ENCODE results near the gene FNIP1.

FNIP1 gene

GRCh38 chr5:131760793-131761192, 36.0 kb downstream of the FNIP1 start:
- Histone ChIP-seq H3K27me3 (ENCODE audit: control insufficient read depth, insufficient read depth, low read length) (no peaks in the 10 kb centered on the region), H3K27ac (ENCODE audit: low read depth, low read length) (no peak overlapping the region), H3K36me3 (ENCODE audit: control insufficient read depth, insufficient read depth, low read length) (no peaks in the 10 kb centered on the region), H3K4me3 (ENCODE audit: low read length) (no peak overlapping the region), H3K4me1 (ENCODE audit: control insufficient read depth, insufficient read depth, low read length) (peaks cover 16% of the 10 kb centered on the region), H3K9ac (ENCODE audit: low read length) (no peak overlapping the region)

- Histone ChIP-seq H3K9ac (ENCODE audit: low read length) (no peak overlapping the region), H3K4me3 (ENCODE audit: low read length) (no peak overlapping the region), H3K27ac (ENCODE audit: low read depth, low read length) (no peak overlapping the region), H3K27me3 (ENCODE audit: control insufficient read depth, insufficient read depth, low read length) (no peaks in the 10 kb centered on the region), H3K4me1 (ENCODE audit: control insufficient read depth, insufficient read depth, low read length) (peaks cover 14% of the 10 kb centered on the region), H3K36me3 (ENCODE audit: control insufficient read depth, insufficient read depth, low read length) (no peaks in the 10 kb centered on the region)
These were observed 37.1 kb downstream of the FNIP1 start for GRCh38 chr5:131759704-131760103.

- H3K9ac ChIP-seq (ENCODE audit: low read length) = no peak overlapping the region
- H3K4me3 ChIP-seq (ENCODE audit: low read length) = no peak overlapping the region
These were observed 38.3 kb downstream of the FNIP1 start for GRCh38 chr5:131758520-131758900.

DNA sequence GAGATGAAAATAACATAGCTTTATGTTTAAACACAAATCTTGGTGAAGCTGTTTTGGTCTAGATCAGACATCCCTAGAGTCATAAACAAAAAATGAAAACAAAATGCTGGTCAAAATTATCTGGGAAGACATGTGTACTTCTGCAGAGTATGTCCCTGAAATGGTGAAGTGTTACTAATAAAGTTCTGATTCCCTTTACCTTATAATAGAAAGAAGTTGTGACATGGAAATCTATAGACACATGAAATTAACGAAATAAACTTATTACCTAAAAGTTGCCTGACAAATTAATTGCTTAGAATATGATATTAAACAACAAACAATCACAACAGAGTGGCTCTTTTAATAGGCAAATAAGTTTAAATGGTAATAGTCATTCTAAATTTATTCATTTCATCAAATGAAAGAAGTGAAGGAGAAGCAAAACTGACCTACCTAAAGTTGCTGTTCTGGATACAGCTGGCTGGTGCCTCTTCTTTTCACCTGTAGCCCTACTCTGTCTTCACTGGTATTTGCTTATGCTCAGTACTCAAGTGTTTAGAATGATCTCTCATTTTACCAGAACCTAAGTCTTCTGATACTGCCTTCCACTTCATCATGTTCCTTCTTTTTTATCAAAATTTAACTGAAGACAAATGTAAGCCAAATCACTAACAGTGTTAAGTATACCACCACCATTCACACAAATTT, 38.8 kb downstream of the FNIP1 start:
- Histone ChIP-seq H3K36me3 (ENCODE audit: control insufficient read depth, insufficient read depth, low read length) (no peaks in the 10 kb centered on the region), H3K27me3 (ENCODE audit: control insufficient read depth, insufficient read depth, low read length) (no peaks in the 10 kb centered on the region), H3K27ac (ENCODE audit: low read depth, low read length) (no peak overlapping the region), H3K9ac (ENCODE audit: low read length) (no peak overlapping the region), H3K4me1 (ENCODE audit: control insufficient read depth, insufficient read depth, low read length) (peaks cover 19% of the 10 kb centered on the region), H3K4me3 (ENCODE audit: low read length) (no peak overlapping the region)

More at GRCh38 chr5:131758520-131758900, 38.3 kb downstream of the FNIP1 start:
- Histone ChIP-seq H3K4me1 (ENCODE audit: control insufficient read depth, insufficient read depth, low read length) (peaks cover 19% of the 10 kb centered on the region), H3K36me3 (ENCODE audit: control insufficient read depth, insufficient read depth, low read length) (no peaks in the 10 kb centered on the region), H3K27ac (ENCODE audit: low read depth, low read length) (no peak overlapping the region), H3K27me3 (ENCODE audit: control insufficient read depth, insufficient read depth, low read length) (no peaks in the 10 kb centered on the region)

DNA sequence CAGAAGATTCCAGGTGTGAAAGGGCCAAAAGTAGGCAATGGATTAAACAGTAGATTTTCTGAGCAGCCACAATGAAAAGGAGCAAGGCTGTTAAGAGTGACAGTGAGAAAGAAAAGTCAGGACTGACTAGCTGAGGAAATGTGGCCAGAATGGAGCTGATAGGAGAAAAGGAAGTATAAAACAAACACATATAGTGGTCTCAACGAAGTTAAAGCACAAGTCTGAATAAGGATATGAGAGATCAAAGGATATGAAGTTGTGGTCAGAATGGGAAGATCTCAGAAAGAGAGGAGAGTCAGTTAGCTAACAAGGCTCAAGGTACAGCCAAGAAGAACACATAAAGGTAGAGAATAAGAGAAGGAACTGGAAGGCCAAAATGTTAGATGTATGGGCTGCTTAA, 39.9 kb downstream of the FNIP1 start:
- no peaks in the 10 kb centered on the region for H3K27me3 ChIP-seq (ENCODE audit: control insufficient read depth, insufficient read depth, low read length)
- H3K27ac ChIP-seq (ENCODE audit: low read depth, low read length) = no peak overlapping the region
- no peak overlapping the region for H3K9ac ChIP-seq (ENCODE audit: low read length)
- peaks cover 19% of the 10 kb centered on the region for H3K4me1 ChIP-seq (ENCODE audit: control insufficient read depth, insufficient read depth, low read length)
- H3K4me3 ChIP-seq (ENCODE audit: low read length) = no peak overlapping the region
- H3K36me3 ChIP-seq (ENCODE audit: control insufficient read depth, insufficient read depth, low read length) = no peaks in the 10 kb centered on the region

- H3K36me3 ChIP-seq (ENCODE audit: control insufficient read depth, insufficient read depth, low read length) = no peaks in the 10 kb centered on the region
- no peak overlapping the region for H3K4me3 ChIP-seq (ENCODE audit: low read length)
- H3K9ac ChIP-seq (ENCODE audit: low read length) = no peak overlapping the region
- H3K27me3 ChIP-seq (ENCODE audit: control insufficient read depth, insufficient read depth, low read length) = no peaks in the 10 kb centered on the region
- no peak overlapping the region for H3K27ac ChIP-seq (ENCODE audit: low read depth, low read length)
- peaks cover 19% of the 10 kb centered on the region for H3K4me1 ChIP-seq (ENCODE audit: control insufficient read depth, insufficient read depth, low read length)
These were observed 42.5 kb downstream of the FNIP1 start for GRCh38 chr5:131754363-131754762.

GRCh38 chr5:131751506-131751905, 45.3 kb downstream of the FNIP1 start:
- Histone ChIP-seq H3K4me3 (ENCODE audit: low read length) (no peak overlapping the region), H3K36me3 (ENCODE audit: control insufficient read depth, insufficient read depth, low read length) (no peaks in the 10 kb centered on the region), H3K27me3 (ENCODE audit: control insufficient read depth, insufficient read depth, low read length) (no peaks in the 10 kb centered on the region), H3K4me1 (ENCODE audit: control insufficient read depth, insufficient read depth, low read length) (peaks cover 4% of the 10 kb centered on the region), H3K9ac (ENCODE audit: low read length) (no peak overlapping the region), H3K27ac (ENCODE audit: low read depth, low read length) (no peak overlapping the region)

DNA sequence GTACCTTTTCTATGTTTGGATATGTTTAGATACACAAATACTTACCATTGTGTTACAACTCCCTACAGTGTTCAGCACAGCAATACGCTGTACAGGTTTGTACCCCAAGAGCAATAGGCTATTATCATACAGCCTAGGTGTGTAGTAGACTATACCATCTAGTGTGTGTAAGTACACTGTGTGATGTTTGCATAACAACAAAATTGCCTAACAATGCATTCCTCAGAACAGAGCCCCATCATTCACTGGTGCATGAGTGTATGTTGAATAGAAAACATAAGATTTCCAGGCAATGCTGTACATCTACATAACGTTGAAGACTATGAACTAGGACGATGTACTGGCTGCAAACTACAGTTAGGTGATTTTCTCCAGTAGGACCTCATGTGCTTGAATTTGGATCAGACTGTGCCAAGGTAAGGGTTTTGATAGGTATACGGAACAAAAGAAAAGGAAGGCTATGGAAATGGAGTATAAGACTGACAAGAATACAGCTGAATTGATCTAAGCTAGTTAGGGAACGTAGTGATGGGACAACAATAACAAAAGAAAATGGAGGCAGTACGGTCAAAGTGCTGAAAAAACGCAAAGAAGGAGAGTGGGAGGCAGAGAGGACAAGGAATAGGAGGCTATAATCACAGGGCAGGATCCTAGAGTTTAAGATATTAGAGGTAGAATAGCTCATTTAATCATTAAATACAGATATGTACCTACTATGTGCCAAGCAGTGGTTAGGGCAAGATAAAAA, 46.9 kb downstream of the FNIP1 start:
- Histone ChIP-seq H3K4me3 (ENCODE audit: low read length) (no peak overlapping the region), H3K4me1 (ENCODE audit: control insufficient read depth, insufficient read depth, low read length) (peaks cover 4% of the 10 kb centered on the region), H3K27me3 (ENCODE audit: control insufficient read depth, insufficient read depth, low read length) (no peaks in the 10 kb centered on the region), H3K27ac (ENCODE audit: low read depth, low read length) (no peak overlapping the region), H3K9ac (ENCODE audit: low read length) (no peak overlapping the region), H3K36me3 (ENCODE audit: control insufficient read depth, insufficient read depth, low read length) (no peaks in the 10 kb centered on the region)

DNA sequence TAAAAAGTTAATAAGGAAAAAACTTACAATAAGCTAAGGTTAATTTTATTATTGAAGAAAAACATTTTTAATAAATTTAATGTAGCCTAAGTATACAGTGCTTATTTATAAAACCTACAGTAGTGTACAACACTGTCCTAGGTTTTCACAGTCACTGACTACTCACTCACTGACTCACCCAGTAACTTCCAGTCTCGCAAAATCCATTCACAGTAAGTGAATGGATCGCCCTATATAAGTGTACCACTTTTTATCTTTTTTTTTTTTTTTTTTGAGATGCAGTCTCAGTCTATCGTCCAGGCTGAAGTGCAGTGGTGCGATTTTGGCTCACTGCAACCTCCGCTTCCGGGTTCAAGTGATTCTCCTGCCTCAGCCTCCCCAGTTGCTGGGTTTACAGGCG, 47.7 kb downstream of the FNIP1 start:
- H3K4me1 ChIP-seq (ENCODE audit: control insufficient read depth, insufficient read depth, low read length) = peaks cover under 1% of the 10 kb centered on the region
- no peaks in the 10 kb centered on the region for H3K27me3 ChIP-seq (ENCODE audit: control insufficient read depth, insufficient read depth, low read length)
- no peaks in the 10 kb centered on the region for H3K36me3 ChIP-seq (ENCODE audit: control insufficient read depth, insufficient read depth, low read length)
- H3K9ac ChIP-seq (ENCODE audit: low read length) = no peak overlapping the region
- H3K27ac ChIP-seq (ENCODE audit: low read depth, low read length) = no peak overlapping the region
- H3K4me3 ChIP-seq (ENCODE audit: low read length) = no peak overlapping the region

- no peak overlapping the region for H3K9ac ChIP-seq (ENCODE audit: low read length)
- no peaks in the 10 kb centered on the region for H3K27me3 ChIP-seq (ENCODE audit: control insufficient read depth, insufficient read depth, low read length)
- H3K27ac ChIP-seq (ENCODE audit: low read depth, low read length) = no peak overlapping the region
- H3K4me1 ChIP-seq (ENCODE audit: control insufficient read depth, insufficient read depth, low read length) = no peaks in the 10 kb centered on the region
- no peaks in the 10 kb centered on the region for H3K36me3 ChIP-seq (ENCODE audit: control insufficient read depth, insufficient read depth, low read length)
- no peak overlapping the region for H3K4me3 ChIP-seq (ENCODE audit: low read length)
These were observed 49.4 kb downstream of the FNIP1 start for GRCh38 chr5:131747180-131748105.

DNA sequence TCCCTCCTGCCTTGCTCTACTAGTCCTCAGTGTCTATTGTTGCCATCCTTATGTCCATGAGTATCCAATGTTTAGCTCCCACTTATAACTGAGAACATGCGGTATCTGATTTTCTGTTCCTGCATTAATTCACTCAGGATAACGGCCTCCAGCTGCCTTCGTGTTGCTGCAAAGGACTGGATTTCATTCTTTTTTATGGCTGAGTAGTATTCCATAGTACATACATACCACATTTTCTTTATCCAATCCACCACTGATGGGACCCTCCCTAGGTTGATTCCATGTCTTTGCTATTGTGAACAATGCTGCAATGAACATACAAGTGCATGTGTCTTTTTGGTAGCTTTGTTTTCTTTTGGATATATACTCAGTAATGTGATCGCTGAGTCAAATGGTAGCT, 50.4 kb downstream of the FNIP1 start:
- H3K4me1 ChIP-seq (ENCODE audit: control insufficient read depth, insufficient read depth, low read length) = no peaks in the 10 kb centered on the region
- no peak overlapping the region for H3K9ac ChIP-seq (ENCODE audit: low read length)
- H3K27ac ChIP-seq (ENCODE audit: low read depth, low read length) = no peak overlapping the region
- H3K36me3 ChIP-seq (ENCODE audit: control insufficient read depth, insufficient read depth, low read length) = no peaks in the 10 kb centered on the region
- no peaks in the 10 kb centered on the region for H3K27me3 ChIP-seq (ENCODE audit: control insufficient read depth, insufficient read depth, low read length)
- no peak overlapping the region for H3K4me3 ChIP-seq (ENCODE audit: low read length)

DNA sequence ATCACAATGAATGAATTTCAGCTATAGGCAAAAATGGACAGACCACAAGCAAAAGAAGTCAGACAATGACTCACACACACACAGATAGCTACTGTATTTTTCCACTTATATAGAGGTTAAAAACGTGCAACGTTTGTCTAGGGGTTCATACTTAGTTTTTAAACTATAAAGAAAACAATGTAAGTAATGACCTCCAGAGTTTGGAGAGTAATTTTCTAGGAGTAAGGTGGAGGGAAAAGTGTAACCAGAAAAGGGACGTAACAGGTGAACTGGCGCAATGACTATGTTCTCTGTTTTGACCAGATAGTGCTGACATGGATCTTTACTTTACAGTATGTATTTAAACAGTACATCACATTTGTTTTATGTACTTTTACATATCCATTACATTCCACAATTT, 51.1 kb downstream of the FNIP1 start:
- no peaks in the 10 kb centered on the region for H3K36me3 ChIP-seq (ENCODE audit: control insufficient read depth, insufficient read depth, low read length)
- no peak overlapping the region for H3K4me3 ChIP-seq (ENCODE audit: low read length)
- no peaks in the 10 kb centered on the region for H3K27me3 ChIP-seq (ENCODE audit: control insufficient read depth, insufficient read depth, low read length)
- no peaks in the 10 kb centered on the region for H3K4me1 ChIP-seq (ENCODE audit: control insufficient read depth, insufficient read depth, low read length)
- H3K9ac ChIP-seq (ENCODE audit: low read length) = no peak overlapping the region
- H3K27ac ChIP-seq (ENCODE audit: low read depth, low read length) = no peak overlapping the region

Measured in rectal smooth muscle tissue (tissue), 1 donor.